NCI-H774 (cell line): ENCODE data around the gene CCNDBP1.

Source experiments
- DNase-seq: peaks from one replicate; lab custom pipeline; 2025; lab: John Stamatoyannopoulos, UW

CCNDBP1 gene

DNA sequence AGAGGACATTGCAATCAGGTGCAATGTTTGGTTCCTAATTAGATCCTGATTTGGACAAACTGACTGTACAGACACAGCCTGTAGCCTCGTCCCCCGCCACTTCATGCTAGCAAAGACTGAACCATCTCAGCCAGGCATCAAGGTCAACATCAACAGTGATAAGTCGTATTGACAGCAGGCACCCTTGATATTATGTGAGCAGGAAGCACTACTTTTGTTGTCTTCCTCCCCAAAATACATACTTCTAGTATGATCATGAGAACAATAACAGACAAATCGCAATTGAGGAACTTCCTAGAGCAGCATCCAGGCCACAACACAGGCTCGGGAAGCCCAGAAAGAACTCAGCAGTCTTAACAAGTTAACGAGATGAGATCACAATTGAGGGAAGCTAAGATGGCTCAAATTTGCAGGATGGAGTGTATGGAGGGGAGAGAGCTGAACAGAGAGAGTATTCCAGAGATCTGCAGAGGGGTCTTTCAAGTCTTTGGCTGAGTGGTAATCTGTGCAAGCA lies 61.1 kb downstream of the CCNDBP1 start:
- no peak for DNase-seq
